Pancreas (tissue), 10 donors: Measurements from ENCODE around the gene ZNF407. TPM values are rescaled to one million over a fixed set of nuclear protein-coding genes. Genes with fewer than 3 reads are reported as not detected.

ENCODE experiments used
- ATAC-seq, 4 donors: fragments of 200-7000 bp; cut with Tn5 transposase; one replicate each; pipeline versions ENCODE4 v1.8.0 to v1.9.1; 2020; ENCODE audit warnings: mild to moderate bottlenecking in 4 of 4, moderate library complexity in 4 of 4
- DNase-seq, 6 donors: peaks; one replicate each; pipeline ENCODE4 v3.0.0-alpha.2; 2020
- FAIRE-seq: peaks from 2 replicates; lab custom pipeline; 2012; peaks lifted over from hg19 to GRCh38; lab: Jason Lieb, UNC
- H3K27ac ChIP-seq, 4 donors: fragments of 200-600 bp; sonication (generic); 1 replicate in 3 of 4; 2 replicates in 1 of 4; pipeline versions ENCODE4 v1.5.0 to v1.8.0; 2020
- H3K27me3 ChIP-seq, 4 donors: fragments of 200-600 bp; one replicate each; pipeline ENCODE4 v1.8.0; 2021
- H3K36me3 ChIP-seq, 3 donors: fragments of 200-600 bp; sonication (generic) in 1 of 3; one replicate each; pipeline versions ENCODE4 v1.5.0 to v1.8.0; 2020 to 2021
- H3K4me1 ChIP-seq, 3 donors: fragments of 200-600 bp; one replicate each; pipeline ENCODE4 v1.8.0; 2021
- H3K4me3 ChIP-seq, 4 donors: fragments of 200-600 bp; sonication (generic) in 2 of 4; one replicate each; pipeline versions ENCODE4 v1.5.0 to v1.8.0; 2020 to 2021
- H3K9me3 ChIP-seq, 4 donors: fragments of 200-600 bp; one replicate each; pipeline ENCODE4 v1.8.0; 2021
- CTCF ChIP-seq, 4 donors: fragments of 200-600 bp; sonication (generic) in 3 of 4; IDR thresholded peaks; one replicate each; pipeline versions ENCODE4 v1.5.0 to v1.8.0; 2021; ENCODE audit warnings: antibody characterized with exemption in 4 of 4
- WGBS, 2 donors: extraction: QIAGEN DNeasy Blood & Tissue Kit; methylation state at CpG; one replicate each; pipeline ENCODE4 v1.1.7; 2013; 5-methylcytosine and 5-hydroxymethylcytosine counted together
- intact Hi-C, 3 donors: fragments of 100-400 bp; cut with DNase I; formaldehyde crosslinking; loops; one replicate each; pipeline versions ENCODE4 v1.11.1 to v1.14.2; 2022
- polyA plus RNA-seq, 2 donors: library from polyadenylated mRNA; stranded (reverse); fragments of 200-250 nt; gene quantifications; one replicate each; pipeline ENCODE4 v1.2.3, GENCODE V29; 2013
- total RNA-seq, 6 donors: library from RNA; stranded (reverse); fragmentation: NEBNext Ultra II Directional in 4 of 6; extraction: Animal tissue kit (Norgen Biotek cat#: 25700) in 4 of 6; gene quantifications; one replicate each; pipeline versions ENCODE4 v1.2.1 to v1.2.4, GENCODE V29; 2021 to 2023
- donor health status: healthy with polysubstance abuse.
- donor health status: DM: no; HTN: no; CAD: no; lungs with moderate emphysema.
- donor health status: DM: no; HTN: no; CAD: no.
- donor health status: control.
- donor health status: control.
- donor health status: Bipolar disorder and iron deficiency.
- donor health status: DM: yes; HTN: yes; CAD: no.
- donor health status: DM: no; HTN: no; CAD: no.
- donor health status: DM: no; HTN: no; CAD: no.
- donor health status: DM: yes; HTN: yes; CAD: no.

The ZNF407 gene
- total and polyA plus RNA-seq, 8 donors = 2.7 to 10.0 (median 4.9) TPM

- DNase-seq = no peak
- no peak for ATAC-seq
- intact Hi-C loops = no loop called here
- no peaks in the 10 kb centered on the region for H3K9me3 ChIP-seq
- no peak overlapping the region for H3K4me3 ChIP-seq
- H3K4me1 ChIP-seq = no peaks in the 10 kb centered on the region
- TF ChIP-seq CTCF (IDR thresholded peaks at IDR 0.05) = no peak
- no peaks in the 10 kb centered on the region for H3K27me3 ChIP-seq
- no peak overlapping the region for H3K27ac ChIP-seq
- peaks cover 0 to 7% (median 0%) of the 10 kb centered on the region in 3 donors for H3K36me3 ChIP-seq
- no peak for FAIRE-seq
- WGBS, 2 donors = 91 to 94% methylated on average over 21 of the region's 21 CpGs
These were observed 467.8 kb downstream of the ZNF407 start for GRCh38 chr18:75065251-75066000.

- Histone ChIP-seq H3K27ac (no peak overlapping the region), H3K9me3 (no peaks in the 10 kb centered on the region), H3K4me3 (no peak overlapping the region), H3K36me3 (peaks cover 0 to 7% (median 0%) of the 10 kb centered on the region in 3 donors), H3K27me3 (no peaks in the 10 kb centered on the region), H3K4me1 (no peaks in the 10 kb centered on the region)
- WGBS, 2 donors = 94% methylated on average over 16 of the region's 16 CpGs
- TF ChIP-seq CTCF (IDR thresholded peaks at IDR 0.05) = no peak
- DNase-seq (no peak), ATAC-seq (no peak), FAIRE-seq (no peak)
- intact Hi-C loops = no loop called here
These were observed 468.6 kb downstream of the ZNF407 start for GRCh38 chr18:75066021-75066880.

GRCh38 chr18:75066936-75067335, 469.3 kb downstream of the ZNF407 start:
- ATAC-seq (peak in 1 of 4 donors; percentile 47), FAIRE-seq (no peak), DNase-seq (no peak)
- no peak overlapping the region for H3K4me3 ChIP-seq
- H3K27ac ChIP-seq = no peak overlapping the region
- peaks cover 0 to 7% (median 0%) of the 10 kb centered on the region in 3 donors for H3K36me3 ChIP-seq
- intact Hi-C loops = no loop called here
- H3K27me3 ChIP-seq = no peaks in the 10 kb centered on the region
- H3K9me3 ChIP-seq = no peaks in the 10 kb centered on the region
- TF ChIP-seq CTCF (IDR thresholded peaks at IDR 0.05) = no peak
- WGBS, 2 donors = 84 to 87% methylated on average over 11 of the region's 11 CpGs
- no peaks in the 10 kb centered on the region for H3K4me1 ChIP-seq

GRCh38 chr18:75067996-75068645, 470.5 kb downstream of the ZNF407 start:
- no peak for ATAC-seq
- Histone ChIP-seq H3K4me3 (no peak overlapping the region), H3K27me3 (no peaks in the 10 kb centered on the region), H3K4me1 (no peaks in the 10 kb centered on the region), H3K9me3 (no peaks in the 10 kb centered on the region), H3K27ac (no peak overlapping the region), H3K36me3 (peaks cover 0 to 6% (median 0%) of the 10 kb centered on the region in 3 donors)
- no peak for DNase-seq
- TF ChIP-seq CTCF (IDR thresholded peaks at IDR 0.05) = no peak
- intact Hi-C loops = no loop called here
- 86 to 91% methylated on average over 17 of the region's 17 CpGs for WGBS, 2 donors
- no peak for FAIRE-seq
